ENCODE results near the gene RELB. TPM values are rescaled to one million over a fixed set of nuclear protein-coding genes. Genes with fewer than 3 reads are reported as not detected.
A peak's percentile ranks its signal among the peaks of the same experiment; 100 is the strongest.

RELB gene
- total RNA-seq, 1 experiment from 2014 or later = 9.3 TPM

DNA sequence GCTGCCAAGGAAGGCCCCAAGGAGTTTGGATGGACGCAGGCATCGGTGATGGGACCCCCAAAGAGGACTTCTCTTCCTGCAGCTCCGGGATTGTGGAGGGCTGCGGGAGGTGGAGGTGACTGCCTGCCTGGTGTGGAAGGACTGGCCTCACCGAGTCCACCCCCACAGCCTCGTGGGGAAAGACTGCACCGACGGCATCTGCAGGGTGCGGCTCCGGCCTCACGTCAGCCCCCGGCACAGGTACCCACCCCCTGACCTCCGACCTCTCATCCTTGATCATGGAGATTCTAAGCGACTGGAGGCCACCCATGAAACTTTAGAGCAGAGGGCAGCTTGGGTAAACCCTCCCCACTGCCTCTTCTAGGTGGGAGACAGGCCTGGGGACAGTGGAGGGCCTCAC is 20.7 kb downstream of the RELB start:
- no peak for DNase-seq (ENCODE audit: low spot score)

DNA sequence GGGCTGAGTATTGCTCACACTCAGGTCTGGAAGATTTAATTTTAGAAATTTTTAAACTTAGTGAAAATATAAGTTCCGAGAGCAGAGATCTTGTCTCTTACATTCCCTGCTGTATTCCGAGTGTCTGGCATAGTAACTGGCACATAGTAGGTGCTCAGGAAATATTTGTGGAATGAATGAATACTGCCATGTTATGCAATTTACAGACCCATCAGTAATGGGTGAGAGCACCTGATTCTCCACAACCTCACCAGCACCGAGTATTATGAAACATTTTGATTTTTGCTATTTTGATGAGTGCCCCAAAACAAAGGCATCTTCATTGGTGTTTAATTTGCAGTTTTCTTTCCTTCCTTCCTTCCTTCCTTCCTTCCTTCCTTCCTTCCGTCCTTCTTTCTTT is 21.8 kb downstream of the RELB start:
- DNase-seq (ENCODE audit: low spot score) = no peak

- DNase-seq (ENCODE audit: low spot score) = no peak
Measured at GRCh38 chr19:45025264-45025663, 24.0 kb downstream of the RELB start.

- DNase-seq (ENCODE audit: low spot score) = no peak
Measured at GRCh38 chr19:45027371-45027770, 26.1 kb downstream of the RELB start.

GRCh38 chr19:45030825-45031224 is 29.6 kb downstream of the RELB start:
- DNase-seq (ENCODE audit: low spot score) = no peak

DNA sequence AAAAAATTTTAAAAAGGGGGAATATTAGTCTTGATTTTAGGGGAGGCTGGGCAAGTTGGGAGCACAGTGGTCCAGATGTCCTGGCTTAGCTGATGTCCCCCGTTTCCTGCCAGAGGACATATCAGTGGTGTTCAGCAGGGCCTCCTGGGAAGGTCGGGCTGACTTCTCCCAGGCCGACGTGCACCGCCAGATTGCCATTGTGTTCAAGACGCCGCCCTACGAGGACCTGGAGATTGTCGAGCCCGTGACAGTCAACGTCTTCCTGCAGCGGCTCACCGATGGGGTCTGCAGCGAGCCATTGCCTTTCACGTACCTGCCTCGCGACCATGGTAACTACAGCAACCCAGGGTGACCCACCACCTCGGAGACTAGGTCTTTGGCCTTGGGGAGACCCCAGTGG is 31.2 kb downstream of the RELB start:
- no peak for DNase-seq (ENCODE audit: low spot score)

DNA sequence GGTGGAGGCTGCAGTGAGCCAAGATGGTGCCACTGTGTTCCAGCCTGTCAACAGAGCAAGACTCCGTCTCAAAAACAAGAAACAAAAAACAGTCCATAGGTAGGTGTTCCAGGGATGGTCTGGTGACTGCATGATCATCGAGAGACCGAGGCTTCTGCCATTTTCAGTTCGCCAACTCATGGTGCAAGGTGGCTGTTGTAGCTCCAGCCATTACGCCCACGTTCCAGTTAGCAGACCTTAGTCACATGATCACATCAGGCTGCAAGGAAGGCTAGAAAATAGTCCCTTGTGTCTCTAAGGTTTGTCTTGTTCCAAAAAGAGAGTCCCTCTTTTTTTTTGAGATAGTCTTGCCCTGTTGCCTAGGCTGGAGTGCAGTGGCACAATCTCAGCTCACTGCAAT is 34.5 kb downstream of the RELB start:
- DNase-seq (ENCODE audit: low spot score) = no peak

- no peak for DNase-seq (ENCODE audit: low spot score)
Measured at GRCh38 chr19:45037393-45038169, 36.3 kb downstream of the RELB start.

DNA sequence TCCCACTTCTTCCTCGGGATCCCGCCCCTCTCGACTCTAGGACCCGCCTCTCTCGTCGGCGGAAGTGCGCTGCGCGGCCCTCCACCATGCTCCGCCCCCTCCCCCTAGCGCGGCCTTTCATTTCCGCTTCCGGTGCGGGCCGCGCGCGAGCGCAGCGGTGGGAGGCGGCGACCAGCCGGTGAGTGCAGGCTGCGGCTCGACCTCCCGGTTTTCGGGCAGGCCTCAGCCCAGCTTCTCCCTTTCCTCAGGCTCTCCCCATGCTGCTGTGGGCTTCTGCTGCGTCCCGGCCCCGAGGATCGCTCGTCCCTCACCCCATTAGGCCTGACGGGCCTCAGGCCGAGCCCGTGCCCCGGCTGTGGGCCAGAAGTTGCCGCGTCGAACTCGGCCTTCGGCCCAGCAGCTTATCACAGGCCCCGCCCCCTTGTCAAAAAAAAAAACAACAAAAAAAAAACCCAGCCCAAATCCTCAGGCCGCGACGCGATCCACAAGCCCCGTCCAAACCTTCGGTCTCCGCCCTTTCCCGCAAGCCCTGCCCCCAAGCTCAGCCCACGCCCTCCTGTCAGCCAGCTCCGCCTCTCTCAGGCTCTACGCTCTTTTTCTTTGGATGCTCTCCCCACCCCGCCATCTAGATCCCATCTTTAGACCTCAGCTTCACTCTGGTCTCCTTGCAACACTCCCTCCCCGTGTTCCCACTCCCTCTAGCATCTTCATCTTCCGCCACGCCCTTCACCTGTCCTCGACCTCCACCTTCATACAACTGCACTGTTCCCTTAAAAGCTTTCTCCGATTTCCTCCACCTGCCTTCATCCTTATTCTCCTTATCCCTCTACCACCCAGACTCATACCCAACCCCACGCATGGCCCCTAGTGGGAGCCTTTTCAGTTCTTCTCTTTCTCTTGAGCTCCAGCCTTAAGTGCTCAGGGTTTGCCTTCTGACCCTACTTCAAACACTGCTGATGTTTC is 37.9 kb downstream of the RELB start, which contains the start of gene CLASRP:
Gene CLASRP (plus strand): TSS at position 115 of the 963 bp plus-strand sequence. CDS start 1,168 bp downstream, outside the sequence.
- DNase-seq (ENCODE audit: low spot score) = peak; percentile 62

GRCh38 chr19:45040059-45040771 is 39.0 kb downstream of the RELB start:
- no peak for DNase-seq (ENCODE audit: low spot score)

DNA sequence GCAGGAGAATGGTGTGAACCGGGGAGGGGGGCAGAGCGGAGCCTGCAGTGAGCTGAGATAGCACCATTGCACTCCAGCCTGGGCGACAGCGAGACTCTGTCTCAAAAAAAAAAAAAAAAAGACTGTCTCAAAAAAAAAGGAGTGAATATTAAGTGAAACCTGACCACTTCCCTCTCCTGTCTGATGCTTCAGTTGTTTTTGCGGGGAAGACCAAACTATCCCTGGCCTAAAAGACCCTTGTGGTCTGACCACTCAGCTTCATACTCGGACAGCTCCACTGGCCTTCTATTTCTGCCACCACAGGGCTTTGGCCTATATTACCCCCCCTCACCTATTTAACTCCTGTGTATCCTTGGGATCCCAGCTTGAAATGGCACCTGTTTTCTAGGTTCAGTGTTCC is 39.9 kb downstream of the RELB start:
- no peak for DNase-seq (ENCODE audit: low spot score)

DNA sequence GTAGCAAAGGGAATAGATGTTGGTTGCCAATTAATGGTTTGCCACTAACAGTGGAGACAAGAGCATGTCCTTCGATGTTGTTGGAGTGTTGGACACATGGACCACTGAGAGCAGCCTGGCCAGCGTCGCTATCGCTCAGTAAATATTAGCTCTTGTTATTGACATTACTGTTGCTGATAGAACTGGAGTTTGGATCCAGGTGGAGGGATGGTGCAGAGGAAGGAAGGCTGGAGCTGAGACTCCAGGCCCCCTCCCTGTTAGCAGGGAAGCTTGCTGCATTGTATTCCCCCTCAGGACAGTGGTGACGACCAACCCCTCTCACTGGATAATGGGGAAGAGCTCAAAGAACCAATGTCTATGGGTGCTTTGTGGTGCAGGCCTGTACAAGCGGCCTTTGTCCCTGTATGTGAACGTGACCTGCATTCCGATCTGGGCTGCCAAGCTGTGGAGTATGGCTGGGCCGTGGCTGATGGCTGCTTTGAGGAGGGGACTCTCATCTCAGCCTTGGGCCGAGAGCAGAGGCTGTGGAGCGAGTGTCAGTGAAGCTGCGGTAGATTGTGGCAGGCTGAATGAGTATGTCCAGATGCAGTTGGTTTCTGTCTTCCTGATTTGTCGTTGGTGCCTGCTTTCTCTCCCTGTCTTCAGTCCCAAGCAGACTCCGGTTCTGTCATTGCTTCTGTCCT is 44.5 kb downstream of the RELB start:
- DNase-seq (ENCODE audit: low spot score) = no peak

DNA sequence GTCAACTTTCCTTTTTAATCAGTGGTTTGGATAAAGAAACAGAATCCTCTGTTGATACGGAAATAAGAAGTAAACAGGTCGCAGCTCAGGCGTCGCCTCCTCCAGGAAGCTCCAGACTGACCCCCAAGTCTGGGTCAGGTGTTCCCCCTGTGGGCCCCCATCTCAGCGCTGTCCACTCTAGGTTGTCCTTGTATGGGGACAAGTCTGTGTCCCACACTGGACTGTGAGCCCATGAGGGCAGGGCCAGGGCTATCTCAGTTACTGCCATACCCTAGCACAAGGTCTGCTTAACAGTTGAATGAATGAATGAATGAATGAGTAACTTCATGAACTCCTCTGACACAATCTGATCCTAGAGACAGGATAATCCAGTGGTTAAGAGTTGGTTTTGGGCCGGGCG is 45.1 kb downstream of the RELB start:
- DNase-seq (ENCODE audit: low spot score) = no peak

DNA sequence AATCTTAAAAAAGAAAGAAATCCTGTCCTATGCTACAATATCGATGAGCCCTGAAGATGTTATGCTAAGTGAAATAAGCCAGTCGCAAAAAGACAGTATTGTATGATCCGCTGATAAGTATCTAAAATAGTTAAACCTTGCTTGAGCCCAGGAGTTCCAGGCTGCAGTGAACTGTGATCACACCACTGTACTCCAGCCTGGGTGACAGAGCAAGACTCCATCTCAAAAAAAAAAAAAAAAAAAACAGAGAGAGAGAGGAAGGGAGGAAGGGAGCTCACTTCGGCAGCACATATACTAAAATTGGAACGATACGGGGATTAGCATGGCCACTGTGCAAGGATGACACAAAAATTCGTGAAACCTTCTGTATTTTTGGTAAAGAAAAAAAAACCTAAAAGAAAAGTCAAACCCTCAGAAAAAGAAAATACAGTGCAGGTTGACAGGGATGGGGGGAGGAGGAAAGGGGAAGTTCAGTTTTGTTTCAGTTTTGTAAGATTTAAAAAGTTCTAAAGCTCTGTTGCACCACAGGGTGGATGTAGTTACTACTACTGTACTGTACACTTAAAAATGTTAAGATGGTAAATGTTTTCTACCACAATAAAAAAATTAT is 46.0 kb downstream of the RELB start:
- DNase-seq (ENCODE audit: low spot score) = no peak

GRCh38 chr19:45049073-45049736 is 47.9 kb downstream of the RELB start:
- DNase-seq (ENCODE audit: low spot score) = no peak

DNA sequence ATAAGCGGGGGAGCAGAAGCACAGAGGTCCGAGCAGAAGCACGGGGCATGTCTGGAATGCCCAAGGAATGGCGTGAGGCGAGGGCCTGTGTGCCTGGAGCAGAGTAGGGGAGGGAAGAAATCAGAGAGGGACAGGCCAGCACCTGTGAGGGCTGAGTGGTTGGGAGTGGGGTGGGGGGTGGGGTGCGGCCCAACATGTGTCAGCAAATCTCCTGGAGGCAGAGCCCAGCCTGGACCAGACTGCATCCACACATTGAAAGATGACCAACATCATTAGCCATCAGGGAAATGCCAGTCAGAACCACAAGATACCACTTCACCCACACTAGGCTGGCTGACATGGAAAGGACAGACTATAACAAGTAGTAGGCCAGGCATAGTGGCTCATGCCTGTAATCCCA is 48.8 kb downstream of the RELB start:
- no peak for DNase-seq (ENCODE audit: low spot score)

- no peak for DNase-seq (ENCODE audit: low spot score)
Measured at GRCh38 chr19:45051929-45052579, 50.8 kb downstream of the RELB start.

DNA sequence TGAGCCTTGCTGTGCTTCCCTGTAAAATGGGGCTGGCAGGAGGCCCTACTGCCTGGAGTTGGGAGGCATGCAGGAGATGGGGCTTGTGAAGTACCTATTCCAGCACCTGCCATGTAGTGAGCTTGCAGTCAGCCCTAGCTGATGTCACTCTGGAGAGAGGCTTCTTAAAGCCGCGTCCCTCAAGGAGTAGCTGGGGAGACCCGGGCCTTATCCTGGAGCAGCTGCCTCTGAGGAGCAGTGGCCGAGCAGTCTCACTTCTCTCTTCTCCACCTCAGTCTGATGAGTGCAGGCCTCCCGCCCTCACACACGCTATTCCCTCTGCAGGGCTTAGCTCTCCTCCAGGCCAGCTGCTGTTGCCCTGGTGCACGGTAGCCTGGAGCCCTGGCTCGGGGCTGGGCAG is 55.6 kb downstream of the RELB start:
- no peak for DNase-seq (ENCODE audit: low spot score)

- DNase-seq (ENCODE audit: low spot score) = no peak
Measured at GRCh38 chr19:45057444-45057843, 56.2 kb downstream of the RELB start.

GRCh38 chr19:45058622-45059159 is 57.4 kb downstream of the RELB start:
- no peak for DNase-seq (ENCODE audit: low spot score)

All from A172 (cell line).